Measurements from ENCODE around the gene GPR107. TPM values are rescaled to one million over a fixed set of nuclear protein-coding genes. Genes with fewer than 3 reads are reported as not detected.

The GPR107 gene
- total RNA-seq, 2 experiments from 2014 or later, result 19.6 to 20.4 TPM

GRCh38 chr9:130116346-130116745, 62.6 kb downstream of the GPR107 start:
- ChIA-PET CTCF (interaction anchor here (0.6 to 1.7 kb wide), 3 partner anchors 9 to 197 kb away, joined by 3 to 4 read pairs (median 3); no protein-coding TSS in a partner anchor), POLR2A (no interaction called here)

- ChIA-PET CTCF (interaction anchor here (1.2 kb wide), 1 partner anchor 10 kb away, joined by 3 read pairs; no protein-coding TSS in a partner anchor), POLR2A (no interaction called here)
Measured at GRCh38 chr9:130117376-130117775, 63.7 kb downstream of the GPR107 start.

DNA sequence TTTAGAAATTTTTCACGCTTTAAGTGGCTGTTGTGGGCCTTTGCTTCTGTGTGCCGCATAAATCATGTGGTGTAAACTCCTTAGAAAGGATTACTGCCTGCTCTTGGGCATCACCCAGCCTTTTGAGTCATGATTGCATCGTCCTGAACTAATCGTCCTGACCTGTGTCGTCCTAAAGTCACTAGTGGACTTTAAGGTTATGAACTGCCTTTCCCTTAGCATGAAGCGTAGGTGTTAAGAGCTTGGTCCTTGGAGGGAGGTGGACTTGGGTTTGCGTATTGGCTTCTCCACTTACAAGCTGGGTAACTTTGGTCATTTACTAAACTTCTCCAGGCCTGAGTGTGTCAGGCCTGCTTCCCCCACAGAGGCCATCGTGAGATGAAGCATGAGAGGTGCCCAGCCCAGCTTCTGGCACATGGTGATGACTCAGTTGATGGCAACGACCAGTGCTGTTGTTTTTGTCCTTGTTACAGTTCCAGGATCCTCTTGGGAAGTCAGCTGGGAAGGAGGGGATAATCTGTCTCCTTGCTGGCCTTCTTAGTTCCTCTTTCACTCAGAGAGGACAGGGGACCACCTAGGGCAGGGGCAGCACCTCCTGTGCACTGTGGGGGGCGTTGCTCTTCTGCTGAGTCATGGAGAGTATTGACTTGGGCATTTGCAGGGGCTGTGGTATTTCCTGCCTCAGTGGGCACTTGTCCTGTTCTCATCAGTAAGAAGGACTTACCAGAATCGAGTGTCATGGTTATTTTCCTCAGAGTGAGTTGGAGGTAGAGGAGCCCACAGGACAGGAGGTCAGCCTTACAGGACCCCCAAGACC, 64.3 kb downstream of the GPR107 start:
- POLR2A ChIA-PET, result no interaction called here
- CTCF ChIA-PET, result no interaction called here

DNA sequence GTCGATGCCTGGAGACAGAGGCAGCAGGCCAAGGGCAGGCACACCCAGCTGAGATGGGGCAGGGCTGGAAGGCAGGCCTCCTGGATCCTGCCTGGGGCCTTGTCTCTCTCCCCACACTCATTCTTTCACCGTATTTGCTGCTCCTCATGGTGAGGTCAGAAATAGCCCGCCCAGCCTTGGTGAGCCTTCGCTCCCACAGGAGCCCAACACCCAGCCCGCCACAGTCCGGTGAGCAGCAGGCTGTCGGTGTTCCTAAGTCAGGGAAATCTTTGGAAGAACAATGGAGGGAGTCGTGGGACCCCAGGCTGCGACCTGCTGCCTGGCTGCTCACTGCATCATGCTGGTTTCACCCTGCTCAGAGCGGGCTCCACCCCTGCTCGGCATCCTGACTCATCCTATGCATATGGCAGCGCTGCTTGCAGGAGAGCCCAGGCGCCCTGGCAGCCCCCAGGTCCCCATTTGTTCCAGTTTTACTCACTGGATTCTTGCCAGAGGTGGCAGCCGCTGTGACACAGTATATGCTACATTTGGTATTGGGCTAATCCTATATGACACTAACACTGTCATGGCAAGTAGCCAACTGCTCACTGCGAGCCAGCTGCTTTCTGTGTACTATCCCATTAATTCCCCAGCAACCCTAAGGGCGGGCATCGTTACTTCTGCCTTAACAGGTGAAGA, 65.3 kb downstream of the GPR107 start:
- POLR2A ChIA-PET, result no interaction called here

GRCh38 chr9:130119519-130120298, 66.0 kb downstream of the GPR107 start:
- POLR2A ChIA-PET, result no interaction called here

More for the DNA sequence above, 65.3 kb downstream of the GPR107 start:
- CTCF ChIA-PET, result interaction anchor here (0.8 kb wide), 1 partner anchor 10 kb away, joined by 3 read pairs; no protein-coding TSS in a partner anchor

DNA sequence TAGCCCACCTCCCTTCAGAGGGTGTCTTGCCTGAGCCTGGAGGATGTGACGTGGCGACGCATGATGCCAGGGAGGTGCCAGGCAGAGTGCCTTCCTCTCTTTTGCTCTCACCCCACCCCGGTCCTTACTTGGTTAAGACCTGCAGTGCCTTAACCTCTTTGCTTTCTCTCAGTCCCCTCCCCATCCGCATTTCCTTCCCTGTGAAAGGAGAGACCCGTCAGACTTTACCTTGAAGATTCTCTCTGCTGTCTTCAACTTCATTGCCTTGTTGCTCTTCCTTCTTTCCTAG, 66.5 kb downstream of the GPR107 start:
- POLR2A ChIA-PET, result no interaction called here
- CTCF ChIA-PET, result no interaction called here

More at GRCh38 chr9:130119519-130120298, 66.0 kb downstream of the GPR107 start:
- CTCF ChIA-PET, result interaction anchor here (0.8 kb wide), 1 partner anchor 10 kb away, joined by 3 read pairs; no protein-coding TSS in a partner anchor

GRCh38 chr9:130120832-130121231, 67.1 kb downstream of the GPR107 start:
- ChIA-PET POLR2A (no interaction called here), CTCF (interaction anchor here (0.6 kb wide), 1 partner anchor 52 kb away, joined by 3 read pairs; no protein-coding TSS in a partner anchor)

DNA sequence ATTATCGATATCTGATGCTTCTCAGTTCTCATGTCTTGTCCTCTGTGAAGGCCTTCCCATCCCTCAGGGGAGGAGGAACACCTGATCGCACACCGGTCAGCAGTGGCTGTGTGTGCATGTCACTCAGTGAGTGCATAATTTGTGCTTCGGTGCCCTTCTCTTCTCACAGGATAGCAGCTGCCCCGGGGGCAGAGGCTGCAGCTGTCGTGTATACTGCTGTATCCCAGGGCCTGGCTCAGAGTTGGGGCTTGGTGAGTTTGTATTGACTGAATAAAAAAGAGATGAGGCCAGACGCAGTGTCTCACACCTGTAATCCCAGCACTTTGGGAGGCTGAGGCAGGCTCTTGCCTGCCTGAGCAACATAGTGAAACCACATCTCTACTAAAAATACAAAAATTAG, 68.8 kb downstream of the GPR107 start:
- ChIA-PET CTCF (interaction anchor here (0.6 to 1.4 kb wide), 3 partner anchors 13 to 114 kb away, joined by 5 to 6 read pairs (median 6); no protein-coding TSS in a partner anchor), POLR2A (no interaction called here)

DNA sequence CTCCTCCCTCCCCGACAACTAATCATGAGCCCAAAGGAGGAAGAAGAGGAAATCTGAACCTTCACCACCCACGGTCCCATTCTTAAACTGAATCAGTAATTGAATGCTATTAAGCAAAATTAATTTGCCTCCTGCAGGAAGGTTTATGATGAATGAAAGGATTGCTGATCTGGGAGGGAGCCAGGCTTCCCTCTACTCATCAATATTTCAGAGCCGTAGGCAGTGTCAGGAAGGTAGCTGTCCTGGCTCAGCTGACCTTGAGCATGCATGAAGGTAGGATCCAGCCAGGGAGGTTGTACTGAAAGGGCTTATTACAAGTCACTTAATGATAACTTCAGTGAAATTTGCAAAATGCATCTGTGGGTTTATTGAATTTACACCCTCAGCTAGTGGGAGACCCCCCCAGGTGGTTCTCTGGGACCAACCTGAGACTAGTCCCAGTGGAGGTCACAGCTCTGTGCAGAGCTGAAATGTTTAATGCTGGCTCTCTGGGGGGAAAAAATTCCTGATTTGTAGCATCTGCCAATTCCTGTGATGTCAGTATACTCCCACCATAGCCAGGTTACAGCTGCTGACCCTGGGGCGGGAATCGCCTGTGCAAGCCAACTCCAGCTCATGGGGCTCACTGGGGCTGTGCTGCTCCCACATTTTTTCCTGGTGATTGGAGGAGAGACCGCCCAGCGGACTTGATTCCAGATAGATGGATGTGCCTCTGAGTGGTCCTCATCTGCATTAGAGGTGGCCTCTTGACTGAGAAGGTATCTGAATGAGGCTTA, 70.6 kb downstream of the GPR107 start:
- ChIA-PET CTCF (interaction anchor here (0.7 to 1.2 kb wide), 3 partner anchors 17 to 140 kb away, joined by 3 to 4 read pairs (median 4); no protein-coding TSS in a partner anchor), POLR2A (no interaction called here)

- ChIA-PET POLR2A (interaction anchor here (1.5 kb wide), 1 partner anchor 19 kb away, joined by 4 read pairs; no protein-coding TSS in a partner anchor), CTCF (interaction anchor here (1.0 to 1.9 kb wide), 2 partner anchors 10 to 239 kb away, joined by 3 to 4 read pairs; no protein-coding TSS in a partner anchor)
Measured at GRCh38 chr9:130126721-130127433, 73.2 kb downstream of the GPR107 start.

DNA sequence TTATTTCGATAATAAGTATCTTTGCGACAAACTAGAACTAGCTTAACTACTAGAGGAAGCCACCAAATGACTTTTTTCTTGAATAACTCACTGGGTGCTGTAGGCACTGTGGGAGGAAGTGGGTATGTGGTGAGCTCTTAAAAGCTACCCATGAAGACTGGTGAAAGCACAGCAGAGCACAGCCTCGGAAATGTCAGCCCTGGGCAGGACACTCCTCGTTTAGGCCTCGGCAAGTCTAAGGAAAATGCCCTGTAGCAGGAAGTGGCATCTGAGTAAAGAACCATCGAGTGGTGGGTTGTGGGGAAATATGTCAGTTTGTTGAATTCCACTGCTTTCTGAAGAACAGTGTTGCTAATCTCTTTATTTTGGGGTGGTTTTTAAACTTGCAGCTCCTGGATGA, 74.5 kb downstream of the GPR107 start:
- ChIA-PET CTCF (interaction anchor here (0.7 to 3.0 kb wide), 6 partner anchors 12 to 240 kb away, joined by 3 to 20 read pairs (median 4); no protein-coding TSS in a partner anchor), POLR2A (interaction anchor here (0.6 to 1.5 kb wide), 6 partner anchors 20 to 241 kb away, joined by 3 to 4 read pairs (median 4); no protein-coding TSS in a partner anchor)

DNA sequence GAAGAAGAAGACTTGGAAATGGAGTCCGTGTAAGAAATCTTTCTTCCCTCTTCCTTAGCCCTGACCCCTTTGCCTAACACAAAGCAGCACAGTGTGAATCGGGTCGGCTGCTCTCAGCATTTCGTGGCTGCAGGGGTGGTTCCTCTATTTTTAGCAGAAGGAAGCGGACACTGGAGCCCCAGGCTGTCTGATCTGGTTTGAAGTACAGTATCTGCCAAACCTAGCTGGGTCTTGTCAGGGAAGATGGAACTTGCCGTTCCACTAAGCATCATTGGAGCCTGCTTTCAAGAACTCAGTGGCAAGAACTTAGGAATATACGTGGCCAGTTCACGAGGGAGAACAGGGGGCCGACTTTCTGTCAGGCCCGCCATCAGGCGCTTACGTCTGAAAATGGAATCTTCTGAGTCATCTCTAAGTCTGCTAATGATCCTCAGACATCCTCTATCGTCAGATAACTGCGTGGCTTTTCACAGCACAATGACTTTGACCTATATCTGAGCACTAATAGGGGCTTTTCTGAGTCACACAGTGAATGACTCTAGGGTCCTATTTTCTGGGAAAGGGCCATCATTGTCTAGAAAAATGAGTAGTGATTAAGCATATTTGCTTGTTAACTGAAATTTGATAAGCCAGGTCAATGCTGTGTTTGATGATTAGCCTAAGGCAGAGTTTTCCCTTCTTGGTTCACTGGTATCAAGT, 75.2 kb downstream of the GPR107 start:
- POLR2A ChIA-PET, result interaction anchor here (0.6 to 1.5 kb wide), 5 partner anchors 21 to 294 kb away, joined by 3 to 4 read pairs (median 3); partner anchors contain the start of gene C9orf78
- CTCF ChIA-PET, result interaction anchor here (0.7 to 3.0 kb wide), 4 partner anchors 17 to 241 kb away, joined by 3 to 20 read pairs (median 6); no protein-coding TSS in a partner anchor

GRCh38 chr9:130129432-130130061, 75.8 kb downstream of the GPR107 start:
- ChIA-PET CTCF (interaction anchor here (0.8 to 3.0 kb wide), 2 partner anchors 15 to 23 kb away, joined by 6 to 20 read pairs; no protein-coding TSS in a partner anchor), POLR2A (interaction anchor here (0.7 to 1.0 kb wide), 2 partner anchors 242 to 295 kb away, joined by 3 read pairs; partner anchors contain the start of gene C9orf78)

DNA sequence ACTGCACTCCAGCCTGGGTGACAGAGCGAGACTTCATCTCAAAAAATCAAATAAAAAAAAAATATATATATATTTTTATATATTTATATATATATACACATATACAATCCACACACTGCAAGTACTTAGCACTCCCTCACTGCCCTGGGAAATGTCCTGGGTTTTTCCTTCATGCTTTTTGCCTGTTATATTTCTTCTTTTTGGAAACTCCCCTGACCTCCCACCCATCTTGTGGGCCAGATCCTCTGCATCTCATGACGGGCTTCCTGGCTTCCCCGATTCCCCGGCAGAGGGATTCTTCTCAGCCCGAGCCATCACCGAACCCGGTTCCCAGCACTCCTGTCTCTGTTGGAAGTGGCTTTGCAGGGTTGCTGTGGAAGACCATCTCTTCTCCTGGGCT, 79.0 kb downstream of the GPR107 start:
- CTCF ChIA-PET, result no interaction called here
- POLR2A ChIA-PET, result no interaction called here

DNA sequence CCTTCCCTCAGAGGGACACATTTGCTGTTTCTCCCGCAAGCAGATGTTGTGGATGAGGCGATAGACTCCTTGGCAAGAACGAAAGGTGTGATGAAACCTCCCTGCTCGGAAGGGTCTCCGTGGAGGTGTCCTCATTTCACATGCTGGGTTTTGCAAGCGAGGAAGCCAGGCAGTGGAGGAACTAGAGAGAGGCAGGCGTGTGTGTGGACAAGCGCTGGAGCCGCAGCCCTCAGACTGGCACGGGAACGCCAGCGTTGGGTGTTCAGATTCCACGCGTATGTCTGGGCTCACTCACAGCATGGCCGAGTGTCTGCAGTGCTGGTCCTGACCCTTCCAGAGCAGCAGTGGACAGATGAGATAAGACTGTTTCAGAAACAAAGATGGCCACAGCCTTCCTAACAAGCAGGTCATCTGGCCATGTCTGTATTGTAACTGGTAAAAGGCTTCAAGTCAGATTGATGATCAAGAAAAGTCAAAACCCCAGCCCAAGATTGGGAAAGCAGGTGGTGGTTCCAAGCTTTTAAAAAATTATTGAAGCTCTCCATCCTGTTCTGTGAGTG, 83.5 kb downstream of the GPR107 start:
- ChIA-PET CTCF (no interaction called here), POLR2A (no interaction called here)

- ChIA-PET CTCF (no interaction called here), POLR2A (no interaction called here)
Measured at GRCh38 chr9:130137641-130138081, 84.0 kb downstream of the GPR107 start.

Data from activated CD8-positive, alpha-beta memory T cell treated with anti-CD3 and anti-CD28 coated beads for 36 hours (primary cell).